ENCODE results near the gene C3orf85. TPM values are rescaled to one million over a fixed set of nuclear protein-coding genes. Genes with fewer than 3 reads are reported as not detected.

The C3orf85 gene
- total RNA-seq, 1 donor from 2014 or later = not detected

GRCh38 chr3:109195815-109196214 lies 59.3 kb downstream of the C3orf85 start:
- Histone ChIP-seq H3K36me3 (ENCODE audit: control insufficient read depth, insufficient read depth, low read length) (no peaks in the 10 kb centered on the region), H3K27me3 (ENCODE audit: control insufficient read depth, insufficient read depth, low read length) (no peaks in the 10 kb centered on the region), H3K4me3 (ENCODE audit: low read depth, low read length) (no peak overlapping the region)
- DNase-seq (ENCODE audit: low read depth) = peak; percentile 55
- TF ChIP-seq CTCF (IDR thresholded peaks at IDR 0.05; ENCODE audit: insufficient read depth, low read length, poor library complexity, severe bottlenecking) = no peak

Other genes with a start within 250 kb of the C3orf85 start
- not detected in 2 replicates for gene GUCA1C, start 182.8 kb upstream of the C3orf85 start, total RNA-seq
- not detected in 2 replicates for gene MORC1, start 18.6 kb upstream of the C3orf85 start, total RNA-seq
- gene DPPA2, start 179.8 kb downstream of the C3orf85 start, total RNA-seq = not detected in 2 replicates
- not detected in 2 replicates for gene DPPA4, start 200.8 kb downstream of the C3orf85 start, total RNA-seq

Measured in kidney epithelial cell (primary cell).